ENCODE measurements around the gene IRX3.
A peak's percentile ranks its signal among the peaks of the same experiment; 100 is the strongest.

IRX3 gene

DNA sequence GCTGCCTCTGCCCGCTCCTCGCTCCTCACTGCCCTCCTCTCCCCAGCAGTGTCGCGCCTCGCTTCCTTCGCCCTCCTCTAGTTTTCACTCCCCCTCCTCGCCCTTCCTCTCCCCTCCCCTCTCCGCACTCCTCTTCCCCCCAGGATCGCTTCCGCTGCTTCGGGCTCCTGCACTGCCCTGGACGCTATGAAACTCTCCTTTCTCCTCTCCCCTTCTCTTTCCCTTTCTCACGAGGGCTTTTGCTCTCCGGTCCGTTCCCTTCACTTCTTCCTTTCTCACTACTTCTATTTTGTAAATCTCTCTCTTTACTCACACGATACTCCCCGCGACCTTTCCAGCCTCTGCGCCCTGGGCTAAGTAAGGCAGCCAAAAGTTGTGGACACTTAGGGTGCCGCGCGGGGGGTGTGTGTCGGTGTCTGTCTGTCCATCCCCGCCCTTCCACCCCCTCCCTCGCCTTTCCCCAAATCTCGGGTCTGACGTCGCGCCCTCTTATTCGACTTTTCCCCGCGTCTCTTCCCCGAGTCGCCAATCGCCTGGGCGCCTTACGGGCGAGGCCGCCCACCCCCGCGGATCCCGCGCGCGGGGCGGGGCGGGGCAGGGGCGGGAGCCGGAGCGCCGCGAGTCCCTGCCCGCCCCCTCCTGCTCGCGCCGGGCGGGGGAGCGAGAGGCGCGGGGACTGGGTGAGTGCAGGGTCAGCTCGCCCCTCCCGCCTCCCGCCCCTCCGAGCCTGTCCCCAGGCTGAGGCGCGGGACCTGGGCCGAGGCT lies at the start of gene IRX3:
IRX3 (minus strand) TSS at position 422 of the 765 bp plus-strand sequence. CDS start 737 bp downstream, outside the sequence.
- peak; percentile 75 for DNase-seq (ENCODE audit: low spot score)

DNA sequence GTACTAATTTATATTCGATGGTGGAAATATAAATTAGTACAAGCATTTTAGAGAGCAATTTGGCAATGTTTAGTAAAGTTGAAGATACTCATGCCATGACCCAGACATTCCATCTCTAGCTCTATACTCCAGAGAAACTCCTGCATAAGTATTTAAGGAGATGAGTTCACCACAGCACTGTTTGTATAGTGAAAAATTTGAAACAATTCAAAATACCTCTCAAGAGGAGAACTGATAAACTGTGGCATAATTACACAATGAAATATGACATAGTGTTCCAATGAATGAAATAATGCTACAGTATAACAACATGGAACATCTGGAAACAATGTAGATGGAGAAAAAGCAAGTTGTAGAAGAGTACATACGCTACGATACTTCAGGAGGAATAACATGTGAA lies 48.6 kb upstream of the IRX3 start:
- no peak for DNase-seq (ENCODE audit: low spot score)

GRCh38 chr16:54334208-54334607 lies 47.6 kb upstream of the IRX3 start:
- DNase-seq (ENCODE audit: low spot score) = no peak

- no peak for DNase-seq (ENCODE audit: low spot score)
Measured at GRCh38 chr16:54331241-54332002, 44.8 kb upstream of the IRX3 start.

- no peak for DNase-seq (ENCODE audit: low spot score)
Measured at GRCh38 chr16:54327609-54328008, 41.0 kb upstream of the IRX3 start.

- peak; percentile 51 for DNase-seq (ENCODE audit: low spot score)
Measured at GRCh38 chr16:54326266-54326662, 39.7 kb upstream of the IRX3 start.

DNA sequence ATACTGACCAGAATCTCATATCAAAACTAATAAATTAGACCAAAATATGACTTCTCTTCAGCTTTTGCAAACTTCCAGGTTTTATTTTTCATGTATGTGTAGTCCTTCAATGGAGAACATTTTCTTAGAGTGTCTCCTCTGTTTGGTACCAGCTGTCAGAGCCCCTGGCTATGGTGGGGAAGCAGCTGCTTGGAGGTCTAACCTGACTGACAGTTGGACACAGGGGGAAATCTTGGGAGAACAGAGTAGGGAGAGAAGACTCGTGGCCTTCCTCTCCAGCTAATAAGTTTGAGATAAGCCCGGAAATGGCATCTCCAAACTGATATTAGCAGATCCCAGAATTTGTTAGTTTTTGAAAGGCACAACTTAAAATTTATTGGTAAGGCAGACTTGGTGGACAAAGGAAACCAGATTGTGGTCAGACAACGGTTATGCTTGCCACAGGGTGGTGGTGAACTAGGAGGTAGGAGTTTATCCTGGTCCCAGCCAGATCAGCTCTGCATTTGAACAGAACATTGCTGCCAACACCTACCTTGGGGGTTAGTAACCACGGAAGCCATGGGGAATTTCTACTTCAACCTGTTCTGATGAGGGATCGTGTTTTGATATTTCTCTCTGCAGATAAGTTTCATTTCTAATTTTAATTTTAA lies 39.2 kb upstream of the IRX3 start:
- no peak for DNase-seq (ENCODE audit: low spot score)

- no peak for DNase-seq (ENCODE audit: low spot score)
Measured at GRCh38 chr16:54324716-54325115, 38.1 kb upstream of the IRX3 start.

DNA sequence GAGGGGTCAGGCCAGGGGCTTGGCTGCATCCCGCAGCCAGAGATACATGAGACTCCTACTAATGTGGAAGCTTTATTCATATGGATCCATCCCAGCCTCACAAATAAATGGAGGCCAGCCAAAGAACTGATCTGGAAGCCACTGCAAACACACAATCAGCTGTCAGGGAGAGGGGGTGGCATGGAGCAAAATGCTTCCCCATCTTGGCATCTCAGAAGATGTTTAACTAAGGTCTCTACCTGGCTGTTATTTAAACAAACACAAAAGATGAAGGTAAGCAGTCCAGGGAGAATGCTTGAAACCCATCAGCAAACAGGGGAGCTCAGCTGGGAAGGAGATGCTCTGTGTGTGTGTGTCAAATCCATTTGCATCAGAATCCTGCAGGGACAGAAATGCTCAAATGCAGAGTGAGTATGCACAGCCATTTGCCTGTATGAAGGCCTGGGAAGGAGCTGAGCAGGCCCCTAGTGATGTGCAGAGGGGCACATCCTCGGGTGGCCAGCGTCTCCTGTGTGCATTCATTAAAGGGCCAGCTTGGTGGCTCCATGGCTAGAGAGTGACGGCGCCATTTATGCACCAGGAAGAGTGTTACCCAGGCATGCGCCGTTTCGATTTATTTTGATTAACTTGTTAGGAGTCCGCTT lies 34.2 kb upstream of the IRX3 start:
- DNase-seq (ENCODE audit: low spot score) = no peak

GRCh38 chr16:54318941-54319340 lies 32.4 kb upstream of the IRX3 start:
- peak; percentile 24 for DNase-seq (ENCODE audit: low spot score)

GRCh38 chr16:54317101-54317611 lies 30.6 kb upstream of the IRX3 start:
- no peak for DNase-seq (ENCODE audit: low spot score)

GRCh38 chr16:54316095-54316889 lies 29.7 kb upstream of the IRX3 start:
- DNase-seq (ENCODE audit: low spot score) = no peak

- DNase-seq (ENCODE audit: low spot score) = no peak
Measured at GRCh38 chr16:54313789-54314188, 27.2 kb upstream of the IRX3 start.

DNA sequence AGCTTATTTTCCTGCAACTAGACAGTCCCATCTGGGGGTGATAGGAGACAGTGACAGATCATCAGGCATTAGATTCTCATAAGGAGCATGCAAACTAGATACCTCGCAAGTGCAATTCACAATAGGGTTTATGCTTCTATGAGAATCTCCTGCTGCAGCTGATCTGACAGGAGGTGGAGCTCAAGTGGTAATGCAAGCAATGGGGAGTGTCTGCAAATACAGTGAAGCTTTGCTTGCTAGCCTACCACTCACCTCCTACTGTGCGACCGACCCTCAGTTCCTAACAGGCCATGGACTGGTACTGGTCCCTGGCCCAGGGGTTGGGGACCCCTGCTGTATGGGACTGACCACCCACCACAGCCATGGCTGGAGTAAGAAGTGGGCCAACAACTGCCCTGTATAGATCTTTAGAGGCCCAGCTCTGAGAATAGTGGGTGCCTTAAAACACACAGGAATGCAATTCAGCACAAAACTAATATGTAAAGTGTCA lies 26.0 kb upstream of the IRX3 start:
- DNase-seq (ENCODE audit: low spot score) = no peak

DNA sequence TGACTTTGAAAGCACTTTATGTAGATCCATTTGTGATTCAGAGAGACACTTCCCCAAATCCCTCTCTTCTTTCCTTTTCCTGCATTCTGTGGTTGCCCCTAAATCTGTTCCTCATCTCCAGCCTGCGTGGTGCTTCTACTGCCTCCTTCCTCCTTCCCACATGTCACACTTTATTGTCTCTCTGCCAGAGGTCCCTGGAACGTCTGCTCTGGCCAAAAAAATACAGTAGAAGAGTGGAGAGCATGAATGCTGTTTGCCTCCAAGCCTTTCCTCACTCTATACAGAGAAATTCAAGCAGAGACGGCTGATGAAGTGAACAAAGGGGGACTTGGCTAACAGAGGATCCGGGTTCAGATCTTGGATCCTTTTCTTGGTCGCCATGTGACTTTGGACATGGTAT lies 22.8 kb upstream of the IRX3 start:
- DNase-seq (ENCODE audit: low spot score) = no peak

GRCh38 chr16:54305080-54305479 lies 18.5 kb upstream of the IRX3 start:
- DNase-seq (ENCODE audit: low spot score) = no peak

GRCh38 chr16:54303613-54304012 lies 17.0 kb upstream of the IRX3 start:
- no peak for DNase-seq (ENCODE audit: low spot score)

DNA sequence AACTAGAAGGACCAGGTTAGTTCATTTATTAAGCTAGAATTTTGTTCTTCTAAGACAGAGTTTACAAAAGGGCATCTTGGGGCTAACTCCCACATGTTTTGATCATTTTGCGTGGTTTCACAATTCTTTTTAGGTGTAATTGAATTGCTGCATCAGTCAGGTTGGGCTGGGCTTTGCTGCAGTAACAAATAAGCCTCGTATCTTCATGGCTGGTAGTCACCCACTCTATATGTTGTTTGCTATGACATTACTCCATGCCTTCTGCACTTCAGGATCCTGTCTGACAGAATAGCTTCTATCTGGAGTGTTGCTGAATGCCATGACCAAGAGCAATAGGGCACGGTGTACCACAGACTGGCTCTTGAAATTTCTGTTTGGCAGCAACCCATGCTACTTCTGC lies 10.6 kb upstream of the IRX3 start:
- no peak for DNase-seq (ENCODE audit: low spot score)

DNA sequence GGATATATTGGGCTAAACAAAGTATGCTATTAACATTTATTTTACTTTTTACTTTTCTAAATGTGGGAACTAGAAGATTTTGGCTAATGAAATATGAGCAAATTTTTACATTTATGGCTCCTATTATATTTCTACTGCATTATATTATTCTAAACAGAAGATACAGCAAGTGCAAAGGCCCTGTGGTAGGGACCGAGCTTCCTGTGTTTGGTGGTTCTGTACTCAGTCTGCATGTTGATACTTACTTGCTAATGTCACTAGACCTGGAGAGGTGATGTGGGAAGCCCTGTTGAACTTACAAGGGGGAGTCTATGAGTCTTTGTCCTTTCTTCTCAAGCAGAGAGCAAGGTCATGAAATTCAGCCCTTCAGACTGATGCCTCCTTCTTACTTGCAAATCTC lies 10.0 kb upstream of the IRX3 start:
- DNase-seq (ENCODE audit: low spot score) = no peak

- no peak for DNase-seq (ENCODE audit: low spot score)
Measured at GRCh38 chr16:54291656-54292487, 5.3 kb upstream of the IRX3 start.

All from kidney tubule cell (primary cell).